ENCODE measurements around the gene DIPK1A.
"Not testable (repeated sequence)": the region's sequence is repeated elsewhere in the genome, so short reads cannot be mapped to it uniquely, and the experiment has no call there.

DIPK1A gene

DNA sequence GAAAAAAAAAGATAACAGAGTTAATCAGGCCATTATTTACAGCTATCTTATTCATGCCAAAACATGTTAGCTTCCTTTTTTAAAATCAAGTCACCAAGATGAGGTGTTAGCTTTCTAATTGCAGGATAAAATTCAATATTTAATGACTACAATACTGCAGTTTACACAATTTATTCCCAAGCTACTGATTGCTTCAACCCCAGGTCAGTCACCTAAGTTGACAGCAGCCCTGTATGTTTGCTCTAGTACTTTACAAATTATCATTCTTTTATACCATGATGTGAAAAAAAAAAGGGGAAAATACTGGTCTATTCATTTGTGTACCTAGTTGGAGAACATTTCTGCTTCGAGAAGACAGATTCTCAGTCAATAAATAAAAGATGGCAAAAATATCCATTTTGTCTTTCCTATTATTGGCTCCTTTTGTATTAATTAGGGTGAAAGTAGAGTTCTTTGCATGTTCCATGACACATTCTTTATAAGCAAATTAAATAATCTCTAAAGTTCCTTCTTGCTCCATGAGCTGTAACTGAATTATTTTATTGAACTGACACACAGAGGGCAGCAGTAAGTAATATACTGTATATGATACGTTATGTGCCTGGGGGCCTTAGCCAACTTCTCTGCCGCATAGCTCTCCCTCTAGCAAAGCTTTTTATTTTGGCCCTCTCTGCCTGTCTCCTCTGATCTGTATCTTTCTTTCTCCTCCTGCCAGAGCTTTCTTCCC lies 48.0 kb downstream of the DIPK1A start:
- FAIRE-seq, result no peak

- FAIRE-seq, result no peak
Measured at GRCh38 chr1:92910081-92910480, 51.2 kb downstream of the DIPK1A start.

DNA sequence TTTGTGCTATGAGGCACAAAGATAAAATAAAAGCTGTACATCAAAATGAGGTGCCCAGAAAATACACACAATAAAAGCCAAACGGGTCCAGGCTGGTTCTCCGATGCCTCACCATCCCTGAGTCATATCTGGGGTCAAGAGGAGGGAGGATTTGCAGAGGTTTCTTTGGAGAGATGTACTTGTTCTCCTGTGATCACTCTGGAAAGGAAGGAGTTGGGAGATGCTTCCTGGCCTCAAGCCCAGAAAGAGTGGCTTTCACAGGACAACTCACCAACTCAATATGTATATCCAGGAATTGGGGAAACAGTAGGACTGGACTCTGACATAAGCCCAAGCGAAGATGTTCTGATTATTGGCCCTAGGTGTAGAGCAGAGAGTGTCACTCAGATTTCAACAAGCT lies 51.9 kb downstream of the DIPK1A start:
- no peak for FAIRE-seq

- FAIRE-seq, result no peak
Measured at GRCh38 chr1:92907949-92908684, 53.1 kb downstream of the DIPK1A start.

- FAIRE-seq, result no peak
Measured at GRCh38 chr1:92903765-92904164, 57.5 kb downstream of the DIPK1A start.

DNA sequence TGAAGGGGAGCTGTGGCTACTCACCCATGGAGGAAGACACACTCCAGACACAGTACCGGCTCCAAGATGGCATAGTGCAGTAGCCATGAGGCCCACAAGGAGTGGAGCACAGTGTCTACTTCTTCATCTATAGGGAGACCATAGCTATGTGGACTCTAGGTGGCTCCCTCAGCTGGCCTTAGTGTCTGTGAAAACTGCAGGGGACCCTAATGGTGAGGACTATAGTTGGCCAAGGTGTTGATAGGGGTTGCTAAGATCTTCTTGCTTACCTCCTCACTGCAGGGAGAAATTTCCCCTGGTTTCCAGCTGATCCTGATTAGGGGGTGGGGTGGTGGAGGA lies 58.9 kb downstream of the DIPK1A start:
- no peak for FAIRE-seq

GRCh38 chr1:92901699-92902405 lies 59.4 kb downstream of the DIPK1A start:
- no peak for FAIRE-seq

DNA sequence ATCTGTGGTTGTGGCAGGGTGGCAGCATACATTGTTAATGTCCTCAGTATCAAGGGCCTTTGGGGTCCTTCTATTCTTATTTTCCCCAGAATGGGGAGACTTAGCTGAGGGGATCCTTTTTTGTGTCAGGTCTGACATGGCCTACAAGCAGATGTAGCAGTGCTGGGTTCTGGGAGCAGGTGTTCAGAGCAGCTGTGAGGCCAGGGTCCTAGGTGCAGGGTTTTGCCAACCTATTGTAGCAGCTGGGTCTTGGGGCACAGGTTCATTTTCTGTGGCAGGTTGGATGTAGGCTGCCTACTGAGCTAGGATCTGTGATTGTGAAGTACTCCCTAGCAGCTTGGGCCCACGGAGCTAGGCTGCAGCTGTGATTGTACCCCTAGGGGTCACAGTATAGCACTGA lies 60.1 kb downstream of the DIPK1A start:
- no peak for FAIRE-seq

DNA sequence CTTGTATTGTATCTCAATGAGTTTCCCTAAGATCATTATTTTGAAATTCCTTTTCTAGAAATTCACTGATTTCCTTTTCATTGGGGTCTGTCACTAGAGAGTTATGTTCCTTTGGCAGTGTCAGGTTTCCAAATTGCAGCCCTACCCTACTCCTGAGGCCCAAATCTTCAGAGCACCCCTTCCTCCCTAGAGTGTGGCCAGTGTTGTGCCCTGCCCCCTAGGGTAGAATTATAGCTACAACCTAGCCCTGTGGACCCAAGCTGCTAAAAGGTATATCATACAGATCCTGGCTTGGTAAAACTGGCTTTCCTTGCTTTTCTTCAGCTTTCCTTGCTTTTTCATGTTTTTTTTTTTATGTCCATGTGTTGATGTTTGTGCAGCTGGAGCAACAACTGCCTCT lies 60.7 kb downstream of the DIPK1A start:
- FAIRE-seq, result no peak

- FAIRE-seq, result no peak
Measured at GRCh38 chr1:92899780-92900179, 61.5 kb downstream of the DIPK1A start.

DNA sequence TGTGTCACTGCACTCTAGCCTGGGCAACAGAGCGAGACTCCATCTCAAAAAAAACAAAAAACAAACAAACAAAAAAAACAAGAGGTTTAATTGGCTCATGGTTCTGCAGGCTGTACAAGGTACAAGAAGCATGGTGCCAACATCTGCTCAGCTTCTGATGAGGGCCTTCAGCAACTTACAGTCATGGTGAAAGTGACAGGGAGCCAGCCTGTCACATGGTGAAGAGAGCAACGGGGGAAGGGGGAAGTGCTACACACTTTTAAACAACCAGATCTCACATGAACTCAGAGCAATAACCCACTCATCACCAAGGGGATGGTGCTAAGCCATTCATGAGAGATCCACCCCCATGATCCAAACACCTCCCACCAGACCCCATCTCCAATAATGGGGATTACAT lies 63.2 kb downstream of the DIPK1A start:
- not testable (repeated sequence) for FAIRE-seq

- FAIRE-seq, result no peak
Measured at GRCh38 chr1:92887465-92887864, 73.8 kb downstream of the DIPK1A start.

DNA sequence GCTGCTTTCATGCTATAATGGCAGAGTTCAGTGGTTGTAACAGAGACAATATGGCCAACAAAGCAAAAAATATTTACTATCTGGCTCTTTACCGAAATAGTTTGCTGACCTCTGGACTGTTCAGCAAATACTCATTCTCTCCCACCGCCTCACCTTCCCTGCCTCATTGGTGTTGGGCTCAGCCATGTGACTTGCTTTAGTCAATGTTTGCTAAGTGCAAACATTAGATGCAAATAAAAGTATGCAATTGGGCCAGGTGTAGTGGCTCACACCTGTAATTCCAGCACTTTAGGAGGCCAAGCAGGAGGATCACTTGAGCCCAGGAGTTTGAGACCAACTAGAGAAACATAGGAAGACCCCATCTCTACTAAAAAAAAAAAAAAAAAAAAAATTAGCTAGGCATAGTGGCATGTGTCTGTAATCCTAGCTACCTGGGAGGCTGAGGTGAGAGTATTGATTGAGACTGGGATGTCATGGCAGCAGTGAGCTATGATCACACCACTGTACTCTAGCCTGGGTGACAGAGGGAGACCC lies 74.3 kb downstream of the DIPK1A start:
- FAIRE-seq, result no peak

- no peak for FAIRE-seq
Measured at GRCh38 chr1:92884195-92884594, 77.1 kb downstream of the DIPK1A start.

- no peak for FAIRE-seq
Measured at GRCh38 chr1:92883297-92883696, 78.0 kb downstream of the DIPK1A start.

DNA sequence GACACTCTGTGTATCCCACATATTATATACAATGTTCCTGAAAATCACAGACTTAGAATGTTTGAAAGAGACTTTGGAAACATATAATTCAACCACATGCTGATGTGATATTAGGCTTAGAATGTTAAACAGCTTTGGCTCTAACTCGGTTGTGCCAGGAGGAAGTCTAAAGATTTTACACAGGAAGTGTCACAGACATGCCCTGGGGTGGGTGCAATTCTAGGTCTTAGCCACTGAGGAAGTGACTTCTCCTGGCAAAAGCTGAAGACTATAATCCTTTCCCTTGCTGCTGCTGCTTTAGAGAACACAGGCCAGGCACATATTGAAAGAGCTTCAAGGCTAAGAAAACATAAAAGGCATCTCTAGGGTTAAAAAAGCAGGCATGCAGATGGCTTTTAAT lies 78.4 kb downstream of the DIPK1A start:
- no peak for FAIRE-seq

DNA sequence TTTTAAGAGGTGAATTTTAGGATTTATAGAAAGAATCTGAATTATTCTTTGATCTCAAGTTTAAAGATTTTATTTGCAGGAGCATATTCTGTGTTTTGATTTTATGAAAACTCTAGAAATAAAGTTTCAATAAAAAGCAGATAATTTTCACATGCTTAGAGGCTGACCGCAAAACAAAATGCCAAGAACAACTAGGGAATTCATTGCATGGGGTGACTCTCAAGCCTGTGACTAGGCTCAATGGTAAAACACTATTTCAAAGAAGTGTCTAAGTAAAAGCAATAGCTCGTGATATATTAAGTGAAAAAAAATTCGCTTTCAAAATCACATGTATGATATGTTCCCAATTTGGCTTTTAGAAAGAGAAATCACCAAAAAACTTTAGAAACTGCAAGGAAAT lies 79.9 kb downstream of the DIPK1A start:
- FAIRE-seq, result no peak

GRCh38 chr1:92879316-92879968 lies 81.8 kb downstream of the DIPK1A start:
- no peak for FAIRE-seq

DNA sequence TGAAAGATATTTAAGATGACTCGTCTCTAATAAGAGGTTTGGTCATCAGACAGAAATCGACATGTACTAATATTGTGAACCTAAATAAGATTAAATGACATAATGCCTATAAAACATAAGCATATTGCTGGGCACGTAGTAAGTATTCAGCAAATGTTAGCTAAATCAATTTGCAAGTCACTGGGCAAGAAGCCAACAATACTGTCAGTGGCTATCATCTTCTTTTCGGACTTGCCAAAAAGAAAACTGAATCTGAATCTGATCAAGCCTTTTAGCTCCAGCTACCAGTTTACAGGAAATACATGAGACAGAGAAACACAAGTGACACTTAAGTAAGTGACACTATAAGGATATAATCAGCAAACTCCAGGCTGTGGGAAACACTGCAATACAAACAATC lies 83.5 kb downstream of the DIPK1A start:
- FAIRE-seq, result no peak

GRCh38 chr1:92877081-92877711 lies 84.1 kb downstream of the DIPK1A start:
- no peak for FAIRE-seq

GRCh38 chr1:92876351-92876750 lies 84.9 kb downstream of the DIPK1A start:
- no peak for FAIRE-seq

DNA sequence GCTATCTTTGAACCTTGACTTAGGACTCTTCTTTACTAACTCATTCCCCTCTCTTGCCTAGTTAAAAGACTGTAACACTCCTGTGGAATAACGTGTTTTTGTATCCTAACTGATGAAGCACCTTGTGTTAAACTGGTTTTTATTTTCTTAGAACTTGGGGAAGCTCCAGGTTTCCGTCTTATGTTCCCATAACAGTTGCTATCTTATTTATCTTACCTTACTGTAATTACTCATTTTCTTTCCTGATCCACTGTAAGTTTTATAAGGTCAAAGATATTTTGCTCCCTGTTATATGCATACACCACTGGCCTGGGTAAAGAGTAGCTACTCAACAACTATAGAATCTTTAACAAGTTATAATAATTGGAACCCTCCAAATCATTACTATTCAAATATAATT lies 86.3 kb downstream of the DIPK1A start:
- FAIRE-seq, result no peak

DNA sequence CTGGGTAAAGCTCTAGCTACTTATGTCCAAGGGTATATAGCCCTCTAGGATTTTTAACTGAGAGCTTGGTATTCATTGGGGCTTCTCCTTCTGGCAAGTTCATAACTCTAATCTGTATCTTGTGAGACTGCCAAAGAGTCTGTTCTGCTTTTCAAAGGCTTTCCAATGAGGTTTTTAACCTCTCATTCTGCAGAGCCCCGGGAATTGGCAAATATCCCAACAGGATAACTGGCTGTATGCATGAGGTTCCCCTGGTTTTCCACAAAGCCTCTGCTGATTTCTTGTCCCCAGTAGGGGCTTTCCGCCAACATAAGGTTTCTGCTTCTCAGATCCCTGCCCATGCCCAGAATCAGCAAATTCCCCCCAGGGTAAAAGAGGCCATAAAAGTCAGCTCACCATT lies 88.5 kb downstream of the DIPK1A start:
- FAIRE-seq, result no peak
